ENCODE data around the gene PCBD1. TPM values are rescaled to one million over a fixed set of nuclear protein-coding genes. Genes with fewer than 3 reads are reported as not detected.

Gene PCBD1
- total RNA-seq, 1 donor from 2014 or later = 53.9 TPM

GRCh38 chr10:70834441-70835151 lies 53.8 kb downstream of the PCBD1 start:
- no peak for DNase-seq (ENCODE audit: low read depth in 2 of 2)

- DNase-seq (ENCODE audit: low read depth in 2 of 2) = no peak
Measured at GRCh38 chr10:70834021-70834420, 54.3 kb downstream of the PCBD1 start.

GRCh38 chr10:70833601-70834000 lies 54.8 kb downstream of the PCBD1 start:
- no peak for DNase-seq (ENCODE audit: low read depth in 2 of 2)

Other genes with a start within 250 kb of the PCBD1 start
- under 0.01 TPM in 1 of 2 replicates, not detected in the other for gene ADAMTS14, start 216.1 kb downstream of the PCBD1 start, total RNA-seq
- not detected in 2 replicates for gene TBATA, start 103.2 kb downstream of the PCBD1 start, total RNA-seq
- 9.4 and 15.9 TPM in 2 replicates for gene SGPL1, start 72.6 kb downstream of the PCBD1 start, total RNA-seq

Measured in dermis microvascular lymphatic vessel endothelial cell (primary cell).